Measurements from ENCODE around the gene DGKI. TPM values are rescaled to one million over a fixed set of nuclear protein-coding genes. Genes with fewer than 3 reads are reported as not detected.

Gene DGKI
- total and polyA plus RNA-seq, 2 experiments from 2014 or later = 0.16 to 1.0 TPM

GRCh38 chr7:137789215-137789882 is 57.4 kb downstream of the DGKI start (continued):
- no peak for TF ChIP-seq CTCF (conservative IDR thresholded peaks at IDR 0.05; ENCODE audit: low read depth in 2 of 2)
- no peak for TF ChIP-seq ZNF331 (CRISPR knock-in tag; IDR thresholded peaks at IDR 0.05; ENCODE audit: low read depth)
- no peak for TF ChIP-seq NANOG (IDR thresholded peaks at IDR 0.05; ENCODE audit: borderline replicate concordance)
- TF ChIP-seq REST (IDR thresholded peaks at IDR 0.05; ENCODE audit: unreplicated experiment) = no peak

DNA sequence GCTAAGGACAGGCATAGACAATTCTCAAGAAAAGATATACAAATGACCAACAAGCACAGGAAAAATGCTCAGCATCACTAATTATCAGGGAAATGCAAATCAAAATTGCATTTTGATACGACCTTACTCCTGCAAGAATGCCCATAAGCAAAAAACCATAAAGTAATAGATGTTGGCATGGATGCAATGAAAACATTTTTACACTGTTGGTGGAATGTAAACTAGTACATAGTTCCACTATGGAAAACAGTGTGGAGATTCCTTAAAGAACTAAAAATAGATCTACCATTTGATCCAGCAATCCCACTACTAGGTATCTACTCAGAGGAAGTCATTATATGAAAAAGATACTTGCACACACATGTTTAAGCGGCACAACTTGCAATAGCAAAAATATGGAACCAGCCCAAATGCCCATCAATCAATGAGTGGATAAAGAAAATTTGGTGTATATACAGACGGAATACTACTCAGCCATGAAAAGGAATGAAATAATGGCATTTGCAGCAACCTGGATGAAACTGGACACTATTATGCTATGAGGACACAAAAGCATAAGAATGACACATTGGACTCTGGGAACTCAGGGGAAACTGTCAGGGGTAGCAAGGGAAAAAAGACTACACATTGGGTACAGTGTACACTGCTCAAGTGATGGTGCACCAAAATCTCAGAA is 59.3 kb downstream of the DGKI start:
- Mint-ChIP-seq H3K36me3 (ENCODE audit: low read depth) (no peaks in the 10 kb centered on the region; the same call in 2 of the 3 replicates), H3K9me3 (peaks cover 7% of the 10 kb centered on the region; the same call in 2 of the 3 replicates), H3K27me3 (ENCODE audit: insufficient read depth, low read depth, poor library complexity) (no peaks in the 10 kb centered on the region), H3K4me1 (peaks cover 6% of the 10 kb centered on the region; the same call in 1 of the 3 replicates), H3K4me3 (no peak overlapping the region), H3K27ac (no peak overlapping the region)
- TF ChIP-seq POLR2AphosphoS5 (IDR thresholded peaks at IDR 0.05; ENCODE audit: low read depth) (no peak), EZH2 (IDR thresholded peaks at IDR 0.05; ENCODE audit: low read depth, unreplicated experiment) (no peak), NANOG (IDR thresholded peaks at IDR 0.05; ENCODE audit: borderline replicate concordance) (no peak), REST (IDR thresholded peaks at IDR 0.05; ENCODE audit: unreplicated experiment) (no peak), ZNF331 (CRISPR knock-in tag; IDR thresholded peaks at IDR 0.05; ENCODE audit: low read depth) (no peak), EZH2phosphoT487 (IDR thresholded peaks at IDR 0.05; ENCODE audit: unreplicated experiment) (no peak), JUNB (IDR thresholded peaks at IDR 0.05; ENCODE audit: unreplicated experiment) (no peak)
- TF ChIP-seq, protein P1, sequence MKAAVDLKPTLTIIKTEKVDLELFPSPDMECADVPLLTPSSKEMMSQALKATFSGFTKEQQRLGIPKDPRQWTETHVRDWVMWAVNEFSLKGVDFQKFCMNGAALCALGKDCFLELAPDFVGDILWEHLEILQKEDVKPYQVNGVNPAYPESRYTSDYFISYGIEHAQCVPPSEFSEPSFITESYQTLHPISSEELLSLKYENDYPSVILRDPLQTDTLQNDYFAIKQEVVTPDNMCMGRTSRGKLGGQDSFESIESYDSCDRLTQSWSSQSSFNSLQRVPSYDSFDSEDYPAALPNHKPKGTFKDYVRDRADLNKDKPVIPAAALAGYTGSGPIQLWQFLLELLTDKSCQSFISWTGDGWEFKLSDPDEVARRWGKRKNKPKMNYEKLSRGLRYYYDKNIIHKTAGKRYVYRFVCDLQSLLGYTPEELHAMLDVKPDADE (IDR thresholded peaks at IDR 0.05) = no peak
- Histone ChIP-seq H3F3A (replicated peaks; ENCODE audit: low read depth) (no peaks in the 10 kb centered on the region), H3K9me2 (ENCODE audit: insufficient read depth) (no peaks in the 10 kb centered on the region), H3K27me3 (ENCODE audit: insufficient read depth) (no peaks in the 10 kb centered on the region), H4K20me1 (replicated peaks; ENCODE audit: insufficient read depth) (no peaks in the 10 kb centered on the region), H3K4me1 (ENCODE audit: insufficient read depth) (no peaks in the 10 kb centered on the region), H3K4me3 (no peak overlapping the region), H3K79me2 (replicated peaks; ENCODE audit: insufficient read depth) (no peaks in the 10 kb centered on the region), H3K36me3 (ENCODE audit: insufficient read depth) (no peaks in the 10 kb centered on the region), H2AFZ (no peak overlapping the region), H3K27ac (ENCODE audit: low read depth) (no peak overlapping the region), H3K4me2 (no peak overlapping the region)
- DNase-seq (ENCODE audit: low spot score) (no peak), ATAC-seq (no peak)

Data from GM23338 (cell line).